WTC11 (cell line): ENCODE data around the gene NDUFB10. TPM values are rescaled to one million over a fixed set of nuclear protein-coding genes. Genes with fewer than 3 reads are reported as not detected.
A peak's percentile ranks its signal among the peaks of the same experiment; 100 is the strongest.

Experiments used
- ATAC-seq: fragments of 200-7000 bp; cut with Tn5 transposase; 2 replicates; pipeline ENCODE4 v1.10.0; 2021; ENCODE audit warnings: mild to moderate bottlenecking, moderate library complexity
- CTCF ChIA-PET: fragments of 300-600 bp; sonication (Branson Sonifier 250); formaldehyde crosslinking; loops from one replicate; lab custom pipeline; 2021; ENCODE audit warnings: antibody characterized with exemption; lab: Charles Lee
- POLR2A ChIA-PET: fragments of 350-600 bp; sonication (Branson Sonifier 250); formaldehyde crosslinking; loops from one replicate; lab custom pipeline; 2021; ENCODE audit warnings: antibody characterized with exemption; lab: Charles Lee
- DNase-seq: peaks from one replicate; pipeline ENCODE4 v3.0.0; 2021; ENCODE audit warnings: low spot score
- H3K27ac Mint-ChIP-seq: 2 replicates; pipeline ENCODE4 v1.8.0; 2021; ENCODE audit warnings: mixed read lengths
- H3K27me3 Mint-ChIP-seq: 2 replicates; pipeline ENCODE4 v1.8.0; 2021; ENCODE audit warnings: low read depth, mild to moderate bottlenecking, moderate library complexity, mixed read lengths
- H3K36me3 Mint-ChIP-seq: 2 replicates; pipeline ENCODE4 v1.8.0; 2021; ENCODE audit warnings: mixed read lengths
- H3K4me1 Mint-ChIP-seq: 2 replicates; pipeline ENCODE4 v1.8.0; 2022; ENCODE audit warnings: mixed read lengths
- H3K4me3 Mint-ChIP-seq: 2 replicates; pipeline ENCODE4 v1.8.0; 2021; ENCODE audit warnings: mild to moderate bottlenecking, moderate library complexity, mixed read lengths
- H3K9me3 Mint-ChIP-seq: 2 replicates; pipeline ENCODE4 v1.8.0; 2021; ENCODE audit warnings: mixed read lengths
- ATF1 ChIP-seq: sonication (generic); formaldehyde crosslinking; IDR thresholded peaks from 2 replicates; pipeline ENCODE4 v1.8.1; 2023; ENCODE audit warnings: mild to moderate bottlenecking, moderate library complexity, missing genetic modification reagents
- FOXP4 ChIP-seq: sonication (generic); formaldehyde crosslinking; IDR thresholded peaks from 2 replicates; pipeline ENCODE4 v1.8.0; 2022; ENCODE audit warnings: mild to moderate bottlenecking, missing genetic modification reagents
- HMGXB4 ChIP-seq: sonication (generic); formaldehyde crosslinking; IDR thresholded peaks from 2 replicates; pipeline ENCODE4 v1.8.1; 2023; ENCODE audit warnings: mild to moderate bottlenecking, moderate library complexity, missing genetic modification reagents
- JUN ChIP-seq: sonication (generic); formaldehyde crosslinking; IDR thresholded peaks from 2 replicates; pipeline ENCODE4 v1.8.0; 2023; ENCODE audit warnings: mild to moderate bottlenecking, missing genetic modification reagents
- KAT7 ChIP-seq: sonication (generic); formaldehyde crosslinking; IDR thresholded peaks from 2 replicates; pipeline ENCODE4 v1.8.1; 2023; ENCODE audit warnings: missing genetic modification reagents, mild to moderate bottlenecking, borderline replicate concordance
- MXD4 ChIP-seq: fragments of 250-450 bp; sonication (Bioruptor Pico); IDR thresholded peaks from 2 replicates; pipeline ENCODE4 v1.8.0; 2021; ENCODE audit warnings: mild to moderate bottlenecking, moderate library complexity, borderline replicate concordance
- MYBL2 ChIP-seq: sonication (generic); formaldehyde crosslinking; IDR thresholded peaks from 2 replicates; pipeline ENCODE4 v1.8.1; 2023; ENCODE audit warnings: mild to moderate bottlenecking, moderate library complexity, missing genetic modification reagents
- NFATC4 ChIP-seq: fragments of 250-450 bp; sonication (Bioruptor Pico); IDR thresholded peaks from 2 replicates; pipeline ENCODE4 v1.9.0; 2021; ENCODE audit warnings: mild to moderate bottlenecking
- SP1 ChIP-seq: sonication (generic); formaldehyde crosslinking; conservative IDR thresholded peaks from 2 replicates; pipeline ENCODE4 v1.8.1; 2022; ENCODE audit warnings: missing genetic modification reagents
- ZNF219 ChIP-seq: sonication (generic); formaldehyde crosslinking; IDR thresholded peaks from 2 replicates; pipeline ENCODE4 v1.8.0; 2023; ENCODE audit warnings: missing genetic modification reagents, mild to moderate bottlenecking, borderline replicate concordance
- ZNF512 ChIP-seq: sonication (generic); formaldehyde crosslinking; IDR thresholded peaks from 2 replicates; pipeline ENCODE4 v1.8.1; 2022; ENCODE audit warnings: missing genetic modification reagents, borderline replicate concordance
- ZNF532 ChIP-seq: fragments of 250-450 bp; sonication (Bioruptor Pico); IDR thresholded peaks from 2 replicates; pipeline ENCODE4 v1.9.0; 2021; ENCODE audit warnings: mild to moderate bottlenecking, borderline replicate concordance
- ZSCAN18 ChIP-seq: fragments of 250-450 bp; sonication (Bioruptor Pico); IDR thresholded peaks from 2 replicates; pipeline ENCODE4 v2.1.2; 2022; ENCODE audit warnings: mild to moderate bottlenecking, moderate library complexity
- total RNA-seq: library from RNA; stranded (reverse); gene quantifications from 3 replicates; pipeline ENCODE4 v1.2.3, GENCODE V29; 2021
- TF ChIP-seq, protein P1 (sequence below): sonication (generic); formaldehyde crosslinking; IDR thresholded peaks from 2 replicates; pipeline ENCODE4 v1.8.1; 2023; ENCODE audit warnings: mild to moderate bottlenecking, missing genetic modification reagents
- TF ChIP-seq, protein P2 (sequence below): fragments of 200-600 bp; IDR thresholded peaks from 2 replicates; pipeline ENCODE4 v1.8.0; 2022; ENCODE audit warnings: antibody characterized with exemption
- TF ChIP-seq, protein P3 (sequence below): fragments of 250-450 bp; sonication (Bioruptor Pico); IDR thresholded peaks from 2 replicates; pipeline ENCODE4 v1.8.0; 2021; ENCODE audit warnings: mild to moderate bottlenecking

Gene NDUFB10
- total RNA-seq, 1 experiment from 2014 or later, result 228 TPM

DNA sequence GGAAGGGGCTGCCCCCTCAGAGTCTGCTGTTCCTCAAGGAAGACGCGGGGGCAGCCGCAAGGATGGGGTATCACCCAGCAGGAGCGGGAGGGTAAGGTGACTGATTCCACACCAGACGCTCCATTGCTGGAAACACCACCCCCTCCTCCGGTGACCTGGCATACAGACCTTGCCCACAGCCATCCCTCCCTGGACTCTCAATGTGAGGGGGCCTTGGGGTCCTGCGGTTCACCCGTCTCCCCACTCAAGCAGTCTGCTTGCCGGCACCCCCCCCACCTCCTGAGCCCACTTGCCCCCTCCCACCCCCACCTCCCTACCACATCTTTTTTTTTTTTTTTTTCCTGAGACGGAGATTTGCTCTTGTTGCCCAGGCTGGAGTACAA, 29.0 kb upstream of the NDUFB10 start (continued):
- TF ChIP-seq ZNF532 (CRISPR knock-in tag), result no peak
- TF ChIP-seq, protein P1, sequence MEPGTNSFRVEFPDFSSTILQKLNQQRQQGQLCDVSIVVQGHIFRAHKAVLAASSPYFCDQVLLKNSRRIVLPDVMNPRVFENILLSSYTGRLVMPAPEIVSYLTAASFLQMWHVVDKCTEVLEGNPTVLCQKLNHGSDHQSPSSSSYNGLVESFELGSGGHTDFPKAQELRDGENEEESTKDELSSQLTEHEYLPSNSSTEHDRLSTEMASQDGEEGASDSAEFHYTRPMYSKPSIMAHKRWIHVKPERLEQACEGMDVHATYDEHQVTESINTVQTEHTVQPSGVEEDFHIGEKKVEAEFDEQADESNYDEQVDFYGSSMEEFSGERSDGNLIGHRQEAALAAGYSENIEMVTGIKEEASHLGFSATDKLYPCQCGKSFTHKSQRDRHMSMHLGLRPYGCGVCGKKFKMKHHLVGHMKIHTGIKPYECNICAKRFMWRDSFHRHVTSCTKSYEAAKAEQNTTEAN (CRISPR knock-in tag), result no peak
- TF ChIP-seq, protein P2, sequence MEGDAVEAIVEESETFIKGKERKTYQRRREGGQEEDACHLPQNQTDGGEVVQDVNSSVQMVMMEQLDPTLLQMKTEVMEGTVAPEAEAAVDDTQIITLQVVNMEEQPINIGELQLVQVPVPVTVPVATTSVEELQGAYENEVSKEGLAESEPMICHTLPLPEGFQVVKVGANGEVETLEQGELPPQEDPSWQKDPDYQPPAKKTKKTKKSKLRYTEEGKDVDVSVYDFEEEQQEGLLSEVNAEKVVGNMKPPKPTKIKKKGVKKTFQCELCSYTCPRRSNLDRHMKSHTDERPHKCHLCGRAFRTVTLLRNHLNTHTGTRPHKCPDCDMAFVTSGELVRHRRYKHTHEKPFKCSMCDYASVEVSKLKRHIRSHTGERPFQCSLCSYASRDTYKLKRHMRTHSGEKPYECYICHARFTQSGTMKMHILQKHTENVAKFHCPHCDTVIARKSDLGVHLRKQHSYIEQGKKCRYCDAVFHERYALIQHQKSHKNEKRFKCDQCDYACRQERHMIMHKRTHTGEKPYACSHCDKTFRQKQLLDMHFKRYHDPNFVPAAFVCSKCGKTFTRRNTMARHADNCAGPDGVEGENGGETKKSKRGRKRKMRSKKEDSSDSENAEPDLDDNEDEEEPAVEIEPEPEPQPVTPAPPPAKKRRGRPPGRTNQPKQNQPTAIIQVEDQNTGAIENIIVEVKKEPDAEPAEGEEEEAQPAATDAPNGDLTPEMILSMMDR, result no peak
- TF ChIP-seq SP1 (CRISPR knock-in tag), result no peak
- TF ChIP-seq ATF1, result no peak
- TF ChIP-seq ZNF512, result no peak
- no peak for TF ChIP-seq KAT7 (CRISPR knock-in tag)
- TF ChIP-seq FOXP4 (CRISPR knock-in tag), result no peak
- no peak for TF ChIP-seq ZSCAN18 (CRISPR knock-in tag)
- no peak for TF ChIP-seq NFATC4 (CRISPR knock-in tag)

GRCh38 chr16:1932050-1933028, 27.0 kb upstream of the NDUFB10 start:
- H3K27me3 Mint-ChIP-seq, result peaks cover 31% of the 10 kb centered on the region
- peak; percentile 59 for DNase-seq
- POLR2A ChIA-PET, result no interaction called here
- CTCF ChIA-PET, result interaction anchor here (0.6 to 1.5 kb wide), 19 partner anchors 9 to 150 kb away, joined by 3 to 24 read pairs (median 3); partner anchors contain the start of genes FAHD1, HAGH, MSRB1 and NUBP2
- H3K9me3 Mint-ChIP-seq, result no peaks in the 10 kb centered on the region
- no peak overlapping the region for H3K4me3 Mint-ChIP-seq
- H3K4me1 Mint-ChIP-seq, result peaks cover 3% of the 10 kb centered on the region; the same call in 1 of the 2 replicates
- H3K36me3 Mint-ChIP-seq, result no peaks in the 10 kb centered on the region
- H3K27ac Mint-ChIP-seq, result no peak overlapping the region
- peak; percentile 43 for ATAC-seq
- no peak for TF ChIP-seq MYBL2 (CRISPR knock-in tag)
- TF ChIP-seq, protein P3, sequence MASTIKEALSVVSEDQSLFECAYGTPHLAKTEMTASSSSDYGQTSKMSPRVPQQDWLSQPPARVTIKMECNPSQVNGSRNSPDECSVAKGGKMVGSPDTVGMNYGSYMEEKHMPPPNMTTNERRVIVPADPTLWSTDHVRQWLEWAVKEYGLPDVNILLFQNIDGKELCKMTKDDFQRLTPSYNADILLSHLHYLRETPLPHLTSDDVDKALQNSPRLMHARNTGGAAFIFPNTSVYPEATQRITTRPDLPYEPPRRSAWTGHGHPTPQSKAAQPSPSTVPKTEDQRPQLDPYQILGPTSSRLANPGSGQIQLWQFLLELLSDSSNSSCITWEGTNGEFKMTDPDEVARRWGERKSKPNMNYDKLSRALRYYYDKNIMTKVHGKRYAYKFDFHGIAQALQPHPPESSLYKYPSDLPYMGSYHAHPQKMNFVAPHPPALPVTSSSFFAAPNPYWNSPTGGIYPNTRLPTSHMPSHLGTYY (CRISPR knock-in tag), result no peak
- no peak for TF ChIP-seq ZNF219 (CRISPR knock-in tag)
- TF ChIP-seq HMGXB4 (CRISPR knock-in tag), result no peak
- no peak for TF ChIP-seq MXD4
- no peak for TF ChIP-seq KAT7 (CRISPR knock-in tag)
- TF ChIP-seq JUN, result no peak
